HG03064 (cell line): Measurements from ENCODE around the gene LIFR.

Experiments used
- ATAC-seq: cut with Tn5 transposase; IDR thresholded peaks from one replicate; pipeline ENCODE4 v1.9.1; 2021; ENCODE audit warnings: low read depth; ENCODE audit not compliant: unreplicated experiment

LIFR gene

DNA sequence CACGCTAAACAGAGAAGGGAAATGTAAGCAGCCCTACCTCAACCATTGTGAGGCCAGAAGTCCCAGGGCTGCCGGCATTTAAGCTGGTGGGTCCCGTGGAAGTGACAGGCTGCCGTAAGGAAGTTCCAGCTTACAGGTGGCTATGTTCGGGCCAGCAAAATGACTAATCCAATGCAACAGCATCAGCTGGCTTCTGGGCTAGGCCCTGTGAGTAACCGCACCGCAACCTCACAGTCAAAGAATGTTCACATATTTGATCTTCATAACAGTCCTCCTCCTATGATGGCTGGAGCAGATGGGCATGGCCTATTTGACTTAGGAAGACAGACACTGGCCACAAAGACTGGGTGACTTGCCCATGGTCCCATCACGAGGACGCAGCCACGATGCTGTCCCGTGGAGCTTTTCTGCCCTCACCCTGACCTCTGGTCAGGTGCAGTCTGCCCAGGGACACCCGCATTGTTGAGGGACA lies 88.2 kb downstream of the LIFR start:
- no peak for ATAC-seq

DNA sequence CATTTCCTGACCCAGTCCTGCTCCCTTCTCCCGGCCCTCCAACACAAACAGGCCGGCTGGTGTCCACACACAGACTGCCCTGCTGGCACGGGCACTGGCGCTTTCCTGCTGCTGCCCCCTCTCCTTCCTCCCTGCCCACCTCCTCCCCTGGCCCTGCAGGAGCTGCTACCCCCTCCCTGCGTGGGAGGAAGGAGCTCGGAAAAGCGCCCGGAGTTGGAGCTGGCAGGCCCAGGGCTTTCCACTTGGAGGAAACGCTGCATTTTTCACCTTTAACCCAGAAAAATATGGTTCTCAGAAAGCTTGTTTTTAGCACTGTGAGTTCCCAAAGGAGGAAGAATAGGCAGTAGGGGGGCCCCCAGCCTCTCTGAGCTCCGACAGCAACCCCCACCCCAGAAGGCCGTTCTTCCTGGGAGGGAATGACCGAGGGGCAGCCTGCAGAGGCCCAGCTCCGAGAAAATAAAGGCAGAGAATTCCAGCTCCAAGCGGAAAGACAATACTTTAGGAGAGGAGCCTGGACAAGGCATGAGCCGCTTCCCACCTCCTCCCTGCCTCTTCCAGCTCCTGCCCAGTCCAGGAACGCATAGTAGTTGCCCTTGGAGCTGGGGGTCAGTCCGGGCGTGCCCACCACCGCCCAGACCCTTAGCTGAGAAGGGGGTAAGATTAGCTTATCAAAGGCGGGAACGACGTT lies 88.9 kb downstream of the LIFR start:
- no peak for ATAC-seq

DNA sequence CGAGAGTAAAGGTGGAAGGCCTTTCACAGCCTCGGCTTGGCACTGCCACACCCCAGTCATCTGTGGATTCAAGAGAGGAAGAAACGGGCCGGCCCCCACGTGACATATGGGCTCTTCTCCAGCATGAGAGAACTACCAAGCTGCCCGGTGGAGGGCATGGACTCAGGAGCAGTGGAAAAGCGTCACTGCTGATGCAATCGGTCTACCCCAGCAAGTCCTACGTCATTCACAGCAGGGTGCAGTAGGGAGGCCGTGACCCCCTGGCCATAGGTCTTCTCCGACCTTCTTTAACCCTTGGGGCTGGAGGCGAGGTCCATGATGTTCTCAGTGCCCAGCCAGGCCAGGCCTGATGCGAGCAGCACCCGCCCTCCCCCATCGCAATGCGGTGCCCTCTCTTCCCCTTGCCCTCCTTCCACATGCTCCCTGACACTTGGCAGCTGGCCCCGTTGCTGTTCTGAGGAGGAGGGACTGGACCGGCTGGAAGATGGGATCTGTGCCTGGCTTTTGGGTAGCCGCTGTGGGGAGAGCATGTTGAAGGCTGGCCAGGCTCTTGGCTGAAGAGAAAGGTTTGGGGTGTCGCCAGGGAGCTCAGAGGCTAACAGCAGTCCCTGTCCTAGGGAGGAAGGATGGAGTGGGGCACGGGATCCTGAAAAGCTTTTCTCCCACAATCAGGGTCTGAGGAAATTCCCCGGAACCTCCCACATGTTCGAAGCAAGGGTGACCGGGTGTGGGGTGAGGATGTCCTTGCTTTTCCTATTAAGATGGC lies 89.8 kb downstream of the LIFR start:
- ATAC-seq = no peak

DNA sequence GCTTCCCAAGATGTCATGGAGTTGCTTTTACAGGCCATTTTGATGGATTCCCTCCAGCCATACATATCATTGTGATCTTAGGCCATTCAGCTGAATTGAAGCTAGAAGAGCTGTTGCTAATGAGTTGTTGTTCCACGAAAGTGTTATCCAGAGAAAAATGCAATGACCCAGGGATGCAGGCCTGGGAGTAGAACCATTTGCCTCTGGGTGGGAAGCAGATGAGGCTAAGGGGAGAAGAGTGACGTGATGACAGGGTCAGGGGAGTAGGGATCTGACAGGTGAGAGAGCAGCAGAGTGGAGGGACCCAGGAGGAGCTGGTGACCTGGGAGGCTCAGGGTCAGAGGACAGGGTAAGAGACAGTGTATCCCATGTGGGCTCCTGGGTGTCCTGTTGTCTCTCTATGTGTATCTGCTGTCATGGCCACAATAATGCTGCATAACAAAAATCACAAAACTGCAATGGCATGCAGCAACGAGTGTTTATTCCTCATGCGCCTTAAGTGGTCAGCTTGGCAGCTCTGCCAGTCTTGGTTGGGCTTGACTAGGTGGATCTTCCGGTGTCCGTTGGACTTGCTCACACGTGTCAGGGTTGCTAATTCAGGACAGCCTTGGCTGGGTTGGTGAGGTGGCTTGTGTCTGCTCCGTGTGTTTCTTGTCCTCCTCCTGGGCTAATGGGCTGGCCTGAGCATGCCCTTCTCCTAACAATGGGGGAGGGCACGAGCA lies 90.6 kb downstream of the LIFR start:
- ATAC-seq = no peak

DNA sequence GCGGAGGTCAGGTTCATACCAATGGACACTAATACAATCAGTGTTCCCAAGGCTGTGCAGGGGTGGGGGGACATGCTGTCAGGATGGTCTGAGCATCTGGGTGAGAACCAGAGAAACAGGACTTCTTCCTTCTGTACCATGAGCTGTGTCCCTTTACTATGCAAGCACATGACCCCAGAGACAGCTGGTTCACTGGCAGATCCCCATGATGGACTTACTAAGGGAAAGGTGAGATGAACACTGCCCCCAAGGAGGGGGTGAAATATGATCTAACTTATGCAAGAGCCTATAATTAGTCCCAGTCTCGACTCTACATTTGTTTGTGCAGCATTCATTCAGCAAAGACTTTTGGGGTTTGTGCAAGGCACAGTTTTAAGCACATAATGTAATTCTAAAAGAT lies 91.4 kb downstream of the LIFR start:
- ATAC-seq = no peak

DNA sequence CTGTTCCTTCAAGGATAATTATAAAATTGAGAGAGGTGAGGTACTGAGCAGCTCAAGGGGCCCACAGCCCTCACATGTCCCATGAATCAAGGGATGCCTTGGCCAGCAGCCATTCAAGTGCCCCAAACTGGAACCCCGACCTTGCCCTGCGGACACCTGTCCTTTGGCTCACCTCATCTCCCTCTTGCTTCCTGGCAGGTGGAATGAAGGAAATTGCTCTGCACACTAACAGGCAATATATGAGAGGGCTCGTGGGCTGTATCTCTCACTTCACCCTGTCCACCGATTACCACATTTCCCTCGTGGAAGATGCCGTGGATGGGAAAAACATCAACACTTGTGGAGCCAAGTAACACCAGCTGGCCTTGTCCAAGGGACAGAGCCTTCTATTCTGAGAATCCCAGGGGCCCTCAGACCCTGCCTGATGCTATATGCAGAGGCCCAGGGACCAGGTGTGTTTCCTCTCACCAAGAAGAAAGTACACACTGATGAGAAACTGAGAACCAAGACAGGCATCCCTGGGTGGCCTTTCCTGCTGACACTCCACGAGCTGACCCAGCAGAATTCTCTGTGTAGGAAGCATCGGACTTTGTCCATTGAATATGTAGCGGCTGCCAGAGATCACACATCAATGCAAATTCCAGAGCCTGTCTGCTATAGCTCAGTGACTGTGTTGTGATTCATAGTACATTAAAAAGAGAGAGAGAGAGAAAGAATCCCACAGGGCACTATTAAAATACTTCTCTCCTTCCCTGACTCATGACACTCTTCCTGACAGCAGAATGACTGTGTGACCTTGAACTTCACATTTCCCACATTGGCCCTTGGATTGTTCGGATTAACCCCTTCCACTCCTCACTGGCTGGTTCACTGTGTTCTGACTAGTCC lies 92.6 kb downstream of the LIFR start:
- no peak for ATAC-seq

DNA sequence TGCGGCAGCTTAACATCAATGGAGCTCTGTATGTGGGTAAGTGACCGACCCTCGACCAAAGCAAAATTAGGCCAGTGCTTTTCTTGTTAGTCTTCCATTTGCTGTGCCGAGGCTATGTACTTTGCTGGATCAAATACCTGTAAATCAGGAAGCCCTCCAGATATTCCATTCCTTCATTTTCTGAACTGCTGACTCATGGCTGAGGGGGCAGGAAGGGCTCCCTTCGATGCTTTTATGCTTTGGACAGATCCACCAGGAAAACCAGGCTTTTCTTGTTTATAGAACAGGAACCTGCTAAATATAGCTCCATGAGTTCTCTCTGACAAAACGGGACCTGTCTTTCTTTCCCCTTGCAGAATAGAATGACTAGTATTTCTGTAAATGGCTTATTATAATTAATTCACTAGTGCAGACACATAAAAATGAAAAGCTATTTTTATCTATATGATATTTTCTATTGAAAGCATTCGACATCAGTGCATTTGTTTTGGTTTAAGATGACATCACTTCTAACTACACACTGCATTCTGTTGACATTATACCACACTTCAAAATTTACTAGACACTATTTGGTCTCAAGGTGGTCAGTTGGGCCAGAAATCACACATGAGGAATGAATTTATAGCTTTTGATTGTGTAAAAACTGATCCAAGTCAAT lies 93.3 kb downstream of the LIFR start:
- ATAC-seq = no peak

DNA sequence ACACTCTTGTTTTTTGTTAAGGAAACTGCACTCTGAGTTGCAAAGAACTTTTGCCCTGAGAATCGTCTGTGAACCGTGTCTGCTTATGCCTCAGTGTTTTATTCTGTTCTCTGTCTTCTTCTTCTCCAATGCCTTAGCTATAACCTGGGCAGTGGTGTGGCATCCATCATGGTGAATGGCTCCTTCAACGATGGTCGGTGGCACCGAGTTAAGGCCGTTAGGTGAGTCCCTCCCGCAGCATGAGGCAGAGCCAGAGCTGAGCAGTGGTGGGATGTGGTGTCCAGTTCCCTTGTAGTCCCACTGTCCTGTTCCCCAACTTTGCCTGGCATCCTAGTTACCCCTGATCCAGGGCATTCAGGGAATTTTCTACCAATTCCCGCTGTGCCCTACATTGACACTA lies 98.3 kb downstream of the LIFR start:
- no peak for ATAC-seq

DNA sequence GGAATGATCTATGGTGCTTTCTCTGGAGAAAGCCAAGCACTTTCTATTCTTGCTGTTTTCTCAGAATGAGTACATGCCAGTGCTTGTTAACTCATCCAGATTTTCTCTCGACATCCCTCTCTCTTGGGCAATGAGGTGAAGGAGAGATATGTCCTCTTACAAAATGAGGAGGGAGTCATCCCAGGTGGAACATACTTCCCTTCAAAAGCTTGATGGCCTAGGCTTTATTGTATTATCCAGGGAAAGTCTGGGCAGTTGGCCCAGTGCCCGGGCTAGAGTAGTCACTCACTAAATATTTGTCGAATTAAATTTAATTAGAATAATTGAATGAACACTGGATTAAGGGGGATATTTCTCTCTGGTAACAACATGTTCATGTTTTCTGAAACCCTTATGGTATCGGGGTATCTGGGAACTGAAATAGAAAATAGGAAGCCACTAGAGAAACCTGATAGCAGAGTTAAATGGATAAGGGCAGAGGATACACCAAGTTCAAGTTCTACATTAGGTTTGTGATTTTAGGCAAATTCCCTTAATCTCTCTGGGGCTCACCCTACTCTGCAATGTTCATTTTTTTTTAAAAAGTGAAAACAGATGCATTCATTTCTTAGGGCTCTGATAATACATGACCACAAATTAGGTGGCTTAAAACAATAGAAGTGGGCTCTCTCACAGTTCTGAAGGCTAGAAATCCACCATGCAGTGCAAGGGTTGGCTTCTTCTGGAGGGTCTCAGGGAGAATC lies 99.6 kb downstream of the LIFR start:
- ATAC-seq = no peak

DNA sequence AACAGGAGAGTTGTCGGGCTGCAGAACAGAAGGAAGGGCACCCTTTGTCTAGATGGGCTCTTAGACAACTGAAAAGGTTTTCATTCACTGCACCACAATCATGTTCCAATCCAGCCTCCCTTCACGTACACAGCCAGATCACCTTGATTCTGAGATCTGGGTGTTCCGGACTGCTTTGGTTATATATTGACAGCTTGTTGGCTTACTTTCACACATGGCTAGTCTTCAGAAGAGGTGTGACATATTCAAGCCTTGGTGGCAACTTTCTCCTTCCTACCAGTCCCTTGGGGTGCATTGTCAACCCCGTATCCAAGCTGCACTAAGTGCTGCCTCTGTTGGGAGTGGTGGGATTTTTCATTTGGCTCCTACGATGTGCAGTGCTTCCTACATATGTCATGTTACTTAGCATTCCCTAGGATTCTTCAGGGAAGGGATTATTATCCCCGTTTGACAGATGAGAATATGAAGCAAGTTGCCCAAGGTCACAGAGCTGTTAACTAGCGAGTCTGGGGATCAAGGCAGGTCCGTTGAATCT lies 100.6 kb downstream of the LIFR start:
- ATAC-seq = peak; percentile 38

DNA sequence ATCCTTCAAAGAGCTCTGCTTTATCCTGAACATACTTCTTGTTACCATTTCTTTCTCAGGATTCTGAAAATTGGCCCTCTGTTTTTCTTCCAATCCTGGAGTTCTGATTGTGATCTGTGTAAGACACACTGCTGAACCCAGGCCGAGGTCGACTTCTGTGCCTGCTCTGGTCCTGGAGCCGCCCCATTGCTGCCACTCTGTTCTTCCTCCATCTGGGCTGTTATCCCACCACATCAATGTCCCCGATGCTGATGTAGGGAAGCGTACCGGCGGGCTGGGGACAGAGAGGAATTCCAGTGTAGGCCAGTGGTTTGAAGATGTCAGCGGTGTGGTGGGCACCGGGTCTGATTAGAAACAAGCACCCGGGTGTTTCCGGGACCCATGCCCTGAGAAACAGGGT lies 102.5 kb downstream of the LIFR start:
- ATAC-seq = peak; percentile 1

DNA sequence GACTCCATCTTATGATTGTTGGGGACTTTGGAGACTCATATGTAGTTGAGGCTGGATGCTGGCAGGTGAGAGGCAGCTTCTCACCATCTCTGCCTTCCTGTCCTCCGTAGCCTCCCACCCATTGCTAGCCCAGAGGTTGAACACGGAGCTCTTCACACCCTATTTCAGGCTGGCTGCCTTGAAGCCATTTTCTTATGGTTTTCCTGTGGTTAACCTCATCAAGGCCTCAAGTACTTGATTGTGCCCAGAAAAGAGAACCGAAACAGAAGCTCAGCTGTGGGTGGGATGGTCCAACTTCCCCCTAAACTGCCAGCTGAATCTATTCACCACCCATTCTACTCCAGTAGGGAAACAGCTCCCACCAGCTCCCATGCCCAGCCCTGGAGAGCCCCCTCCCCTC lies 102.9 kb downstream of the LIFR start:
- ATAC-seq = peak; percentile 99

DNA sequence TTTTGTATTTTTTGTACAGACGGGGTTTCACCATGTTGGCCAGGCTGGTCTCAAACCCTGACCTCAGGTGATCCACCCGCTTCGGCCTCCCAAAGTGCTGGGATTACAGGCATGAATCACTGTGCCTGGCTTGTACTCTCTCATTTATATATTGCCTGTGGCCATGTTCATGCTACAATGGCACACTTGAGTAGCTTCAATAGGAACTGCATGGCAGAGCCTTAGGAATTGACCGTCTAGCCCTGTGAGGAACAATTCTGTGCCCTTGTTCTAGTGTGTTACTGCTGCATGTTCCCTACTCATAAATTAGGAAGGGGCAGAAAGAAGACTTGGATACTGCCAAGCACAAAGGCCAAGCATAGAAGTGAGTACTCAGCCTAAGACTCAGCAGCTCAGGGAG lies 104.2 kb downstream of the LIFR start:
- ATAC-seq = no peak

DNA sequence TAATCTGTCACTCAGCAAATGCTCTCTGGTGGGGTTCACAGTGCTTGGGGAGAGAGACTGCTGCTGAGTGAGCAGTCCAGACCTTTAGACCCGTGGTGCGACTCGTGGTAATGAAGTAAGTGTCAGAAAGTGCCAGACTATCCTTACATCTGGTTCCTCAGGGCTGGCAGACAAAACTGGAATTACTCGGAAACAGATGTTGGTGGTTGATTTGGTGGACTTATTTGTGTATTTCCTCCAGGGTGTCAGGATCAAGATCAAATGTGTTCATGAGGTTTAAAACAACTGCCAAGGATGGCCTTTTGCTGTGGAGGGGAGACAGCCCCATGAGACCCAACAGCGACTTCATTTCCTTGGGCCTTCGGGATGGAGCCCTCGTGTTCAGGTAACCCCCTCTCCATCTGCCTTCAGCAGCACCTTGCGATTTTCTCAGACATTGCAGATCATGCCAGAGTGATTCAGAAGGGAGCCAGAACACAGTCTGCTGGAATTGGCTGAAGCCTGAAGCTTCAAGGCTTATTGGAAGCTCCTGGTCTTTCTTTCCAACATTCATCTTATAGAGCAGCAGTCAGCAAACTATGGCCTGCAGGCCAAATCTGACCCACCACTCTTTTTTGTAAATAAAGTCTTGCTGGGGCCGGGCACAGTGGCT lies 105.2 kb downstream of the LIFR start:
- no peak for ATAC-seq

DNA sequence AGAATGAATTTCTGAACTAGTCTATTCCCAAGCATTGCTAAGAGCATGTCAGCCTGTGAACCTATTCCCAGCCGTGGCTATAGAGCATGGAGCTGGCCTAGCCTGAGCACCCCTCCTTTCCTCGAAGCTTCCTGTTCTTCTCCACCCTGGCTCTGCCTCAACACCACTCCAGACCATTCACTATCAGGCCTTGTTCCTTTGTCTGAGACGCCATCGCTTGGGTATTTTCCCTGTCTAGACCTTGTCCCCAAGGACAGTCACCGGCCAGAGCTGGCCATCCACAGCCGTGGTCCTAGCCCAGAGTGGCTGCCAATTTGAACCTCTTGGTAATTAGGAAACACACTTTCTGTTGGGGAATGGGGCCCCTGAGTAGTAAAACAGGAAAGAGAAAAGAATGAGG lies 105.8 kb downstream of the LIFR start:
- no peak for ATAC-seq

DNA sequence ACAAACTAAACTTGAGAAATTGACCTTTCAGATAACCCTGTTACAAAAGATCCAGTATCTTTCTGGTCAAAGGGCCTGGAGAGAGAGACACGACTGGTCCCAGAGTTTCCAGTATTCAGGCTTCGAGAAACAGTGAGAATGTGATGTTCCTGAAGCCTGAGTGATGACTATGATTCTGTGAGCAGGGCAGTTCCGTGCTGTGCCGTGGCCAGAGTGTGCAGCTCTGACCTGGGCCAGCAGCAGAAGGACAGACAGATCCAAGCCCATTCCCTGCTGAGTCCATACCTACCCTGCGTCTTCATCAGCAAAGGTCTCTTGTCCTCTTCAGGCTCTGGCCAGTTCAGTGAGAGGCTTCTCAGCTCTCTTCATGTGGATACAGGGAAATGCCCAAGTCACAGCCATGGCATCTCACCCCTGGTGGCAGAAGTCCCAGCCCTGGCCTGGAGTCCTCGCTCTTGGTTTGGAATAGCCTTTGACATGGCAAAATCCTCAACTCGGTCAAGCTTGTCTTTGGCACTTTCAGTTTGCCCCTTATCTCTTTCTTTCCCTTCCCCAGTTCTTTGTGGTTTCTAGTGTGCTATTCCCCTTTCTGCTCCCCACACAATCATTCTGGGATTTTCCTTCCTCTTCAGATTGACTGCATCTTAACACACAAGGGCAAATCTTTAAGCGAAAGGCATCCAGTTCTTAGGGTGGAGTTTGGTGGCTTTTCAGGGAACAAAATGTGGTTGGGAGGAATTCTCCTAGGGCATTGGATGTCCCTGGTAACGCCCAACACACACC lies 107.7 kb downstream of the LIFR start:
- ATAC-seq = no peak

DNA sequence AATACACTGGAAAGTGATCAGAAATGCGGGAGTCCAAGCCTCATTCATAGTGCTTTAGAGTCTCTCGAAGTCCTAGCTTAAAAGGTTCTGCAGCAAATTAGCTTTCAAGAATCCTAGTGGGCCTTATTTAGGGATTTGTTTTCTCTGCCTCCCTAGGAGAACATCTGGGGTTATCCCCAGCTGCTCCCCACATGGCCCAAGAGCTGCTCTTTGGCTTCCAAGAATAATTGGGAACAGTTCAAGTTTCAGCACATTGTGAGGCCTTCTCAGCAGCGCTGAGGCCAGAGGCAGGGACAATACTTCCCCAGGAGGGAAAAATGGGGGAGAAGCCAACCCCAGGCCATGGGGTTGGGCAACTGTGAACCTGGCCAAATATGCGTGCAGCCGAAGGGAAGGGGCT lies 108.7 kb downstream of the LIFR start:
- ATAC-seq = no peak

DNA sequence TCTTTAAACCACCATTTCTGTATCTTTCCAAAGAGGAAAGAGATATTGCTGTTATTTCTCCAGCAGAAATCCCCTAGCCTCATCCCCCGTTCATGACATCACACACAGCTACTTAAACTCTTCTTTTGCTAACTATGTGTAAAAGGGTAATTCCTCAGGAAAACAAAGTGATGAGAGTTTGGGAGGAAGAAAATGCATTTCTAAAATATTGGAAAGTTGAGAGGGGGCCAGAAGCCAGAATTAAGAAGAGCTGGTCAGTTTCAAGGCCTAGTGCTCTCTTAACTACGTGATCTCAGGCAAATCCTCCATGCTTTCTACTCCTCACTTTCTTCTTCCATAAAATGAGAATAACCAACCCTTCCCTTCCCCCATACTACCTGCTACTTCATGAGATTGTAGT lies 109.4 kb downstream of the LIFR start:
- no peak for ATAC-seq
